ENCODE measurements around the gene CYP2D6.
"Not testable (repeated sequence)": the region's sequence is repeated elsewhere in the genome, so short reads cannot be mapped to it uniquely, and the experiment has no call there.

Gene CYP2D6

DNA sequence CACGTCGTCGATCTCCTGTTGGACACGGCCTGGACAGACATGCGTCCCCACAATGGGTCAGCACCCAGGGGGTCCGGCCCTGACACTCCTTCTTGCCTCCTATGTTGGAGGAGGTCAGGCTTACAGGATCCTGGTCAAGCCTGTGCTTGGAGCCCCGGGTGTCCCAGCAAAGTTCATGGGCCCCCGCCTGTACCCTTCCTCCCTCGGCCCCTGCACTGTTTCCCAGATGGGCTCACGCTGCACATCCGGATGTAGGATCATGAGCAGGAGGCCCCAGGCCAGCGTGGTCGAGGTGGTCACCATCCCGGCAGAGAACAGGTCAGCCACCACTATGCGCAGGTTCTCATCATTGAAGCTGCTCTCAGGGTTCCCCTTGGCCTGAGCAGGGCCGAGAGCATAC is 3.0 kb downstream of the CYP2D6 start:
- H3K4me1 ChIP-seq (ENCODE audit: insufficient read depth, low read length), result no peaks in the 10 kb centered on the region
- no peak overlapping the region for H3K9ac ChIP-seq (ENCODE audit: low read depth, low read length)
- H2AFZ ChIP-seq (ENCODE audit: low read depth, low read length), result no peak overlapping the region
- no peaks in the 10 kb centered on the region for H3K36me3 ChIP-seq (ENCODE audit: insufficient read depth, low read length)
- no peaks in the 10 kb centered on the region for H3K9me3 ChIP-seq (ENCODE audit: insufficient read depth, low read length, severe bottlenecking)
- no peak overlapping the region for H3K4me3 ChIP-seq (ENCODE audit: low read depth in 1 of 2, low read length in 2 of 2)
- no peaks in the 10 kb centered on the region for H4K20me1 ChIP-seq (ENCODE audit: insufficient read depth, low read length)
- no peak for TF ChIP-seq EZH2 (IDR thresholded peaks at IDR 0.05; ENCODE audit: borderline replicate concordance, low read depth, low read length, severe bottlenecking)
- TF ChIP-seq, protein P1, sequence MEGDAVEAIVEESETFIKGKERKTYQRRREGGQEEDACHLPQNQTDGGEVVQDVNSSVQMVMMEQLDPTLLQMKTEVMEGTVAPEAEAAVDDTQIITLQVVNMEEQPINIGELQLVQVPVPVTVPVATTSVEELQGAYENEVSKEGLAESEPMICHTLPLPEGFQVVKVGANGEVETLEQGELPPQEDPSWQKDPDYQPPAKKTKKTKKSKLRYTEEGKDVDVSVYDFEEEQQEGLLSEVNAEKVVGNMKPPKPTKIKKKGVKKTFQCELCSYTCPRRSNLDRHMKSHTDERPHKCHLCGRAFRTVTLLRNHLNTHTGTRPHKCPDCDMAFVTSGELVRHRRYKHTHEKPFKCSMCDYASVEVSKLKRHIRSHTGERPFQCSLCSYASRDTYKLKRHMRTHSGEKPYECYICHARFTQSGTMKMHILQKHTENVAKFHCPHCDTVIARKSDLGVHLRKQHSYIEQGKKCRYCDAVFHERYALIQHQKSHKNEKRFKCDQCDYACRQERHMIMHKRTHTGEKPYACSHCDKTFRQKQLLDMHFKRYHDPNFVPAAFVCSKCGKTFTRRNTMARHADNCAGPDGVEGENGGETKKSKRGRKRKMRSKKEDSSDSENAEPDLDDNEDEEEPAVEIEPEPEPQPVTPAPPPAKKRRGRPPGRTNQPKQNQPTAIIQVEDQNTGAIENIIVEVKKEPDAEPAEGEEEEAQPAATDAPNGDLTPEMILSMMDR (IDR thresholded peaks at IDR 0.05; ENCODE audit: borderline replicate concordance, extremely low read depth, low read length, poor library complexity, severe bottlenecking), result no peak
- no peaks in the 10 kb centered on the region for H3K27me3 ChIP-seq (ENCODE audit: insufficient read depth, low read length, poor library complexity)
- H3K79me2 ChIP-seq (ENCODE audit: insufficient read depth, low read length), result no peaks in the 10 kb centered on the region
- DNase-seq (no peak), ATAC-seq (ENCODE audit: insufficient read depth, low read depth) (no peak)
- no peak overlapping the region for H3K4me2 ChIP-seq (ENCODE audit: insufficient read depth, low read length)
- no peak overlapping the region for H3K27ac ChIP-seq (ENCODE audit: low read length)

DNA sequence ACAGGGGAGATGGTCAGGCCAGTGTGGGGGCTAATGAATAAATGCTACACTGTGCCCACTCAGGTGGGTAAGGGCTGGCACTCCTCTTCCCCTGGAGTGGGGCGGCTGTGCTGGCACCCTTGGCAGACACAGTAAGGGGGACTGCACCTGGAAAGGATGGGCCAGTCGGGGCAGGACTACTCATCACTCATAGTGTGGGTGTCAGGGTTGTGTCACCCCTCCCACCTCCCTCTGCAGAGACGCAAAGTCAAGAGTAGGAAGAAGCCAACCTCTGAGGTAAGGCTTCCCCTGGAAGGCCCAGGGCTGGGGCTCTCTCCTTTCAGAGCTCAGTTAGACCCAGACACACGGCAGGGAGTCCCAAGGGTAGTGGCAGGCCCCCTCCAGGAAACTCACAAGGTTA is 7.1 kb downstream of the CYP2D6 start:
- not testable (repeated sequence) for H3K9me3 ChIP-seq (ENCODE audit: insufficient read depth, low read length, severe bottlenecking); H3K27me3 ChIP-seq (ENCODE audit: insufficient read depth, low read length, poor library complexity); H3K9ac ChIP-seq (ENCODE audit: low read depth, low read length); H4K20me1 ChIP-seq (ENCODE audit: insufficient read depth, low read length); H3K4me3 ChIP-seq (ENCODE audit: low read depth in 1 of 2, low read length in 2 of 2); H3K4me2 ChIP-seq (ENCODE audit: insufficient read depth, low read length); H3K36me3 ChIP-seq (ENCODE audit: insufficient read depth, low read length); DNase-seq; H2AFZ ChIP-seq (ENCODE audit: low read depth, low read length); ATAC-seq (ENCODE audit: insufficient read depth, low read depth); H3K79me2 ChIP-seq (ENCODE audit: insufficient read depth, low read length); H3K27ac ChIP-seq (ENCODE audit: low read length)
- peaks cover 30% of the 10 kb centered on the region for H3K4me1 ChIP-seq (ENCODE audit: insufficient read depth, low read length)

DNA sequence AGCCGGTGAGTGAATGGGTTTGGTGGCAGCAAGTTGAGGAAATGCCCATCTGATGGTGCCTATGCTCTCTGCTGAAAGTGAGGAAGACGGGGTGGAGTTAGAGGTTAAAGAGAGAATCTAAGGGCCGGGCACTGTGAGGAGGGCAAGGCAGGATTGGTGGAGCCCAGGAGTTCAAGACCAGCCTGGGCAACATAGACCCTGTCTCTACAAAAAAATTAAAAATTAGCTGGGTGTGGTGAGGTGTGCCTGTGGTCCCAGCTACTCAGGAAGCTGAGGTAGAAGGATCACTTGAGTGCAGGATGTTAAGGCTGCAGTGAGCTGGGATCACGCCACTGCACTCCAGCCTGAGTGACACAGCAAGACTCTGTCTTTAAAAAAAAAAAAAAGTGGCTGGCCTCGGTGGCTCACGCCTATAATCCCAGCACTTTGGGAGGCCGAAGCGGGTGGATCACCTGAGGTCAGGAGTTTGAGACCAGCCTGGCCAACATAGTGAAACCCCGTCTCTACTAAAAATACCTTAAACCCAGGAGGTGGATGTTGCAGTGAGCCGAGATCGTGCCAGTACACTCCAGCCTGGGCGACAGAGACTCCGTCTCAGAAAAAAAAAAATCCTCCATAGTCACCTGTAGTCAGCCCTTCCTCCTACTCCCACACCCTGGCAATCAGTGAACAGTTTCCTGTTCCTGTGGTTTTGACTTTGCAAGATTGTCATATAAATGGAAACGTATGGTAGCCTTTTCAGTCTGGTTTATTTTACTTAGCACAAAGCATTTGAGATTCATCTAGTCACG is 10.2 kb downstream of the CYP2D6 start:
- peaks cover 12% of the 10 kb centered on the region for H3K9me3 ChIP-seq (ENCODE audit: insufficient read depth, low read length, severe bottlenecking)
- not testable (repeated sequence) for H4K20me1 ChIP-seq (ENCODE audit: insufficient read depth, low read length); H3K27me3 ChIP-seq (ENCODE audit: insufficient read depth, low read length, poor library complexity); H3K36me3 ChIP-seq (ENCODE audit: insufficient read depth, low read length); H3K79me2 ChIP-seq (ENCODE audit: insufficient read depth, low read length)
- H3K4me3 ChIP-seq (ENCODE audit: low read depth in 1 of 2, low read length in 2 of 2), result peak overlapping the region in 1 of 2 experiments; percentile 40; a peak in 2 of 4 replicates
- peak overlapping the region; percentile 39 for H3K9ac ChIP-seq (ENCODE audit: low read depth, low read length)
- peak overlapping the region; percentile 57 for H3K4me2 ChIP-seq (ENCODE audit: insufficient read depth, low read length)
- H2AFZ ChIP-seq (ENCODE audit: low read depth, low read length), result peak overlapping the region; percentile 23
- H3K27ac ChIP-seq (ENCODE audit: low read length), result peak overlapping the region; percentile 58
- ATAC-seq (ENCODE audit: insufficient read depth, low read depth), result peak; percentile 88
- peak; percentile 68 for DNase-seq
- peaks cover 30% of the 10 kb centered on the region for H3K4me1 ChIP-seq (ENCODE audit: insufficient read depth, low read length)

DNA sequence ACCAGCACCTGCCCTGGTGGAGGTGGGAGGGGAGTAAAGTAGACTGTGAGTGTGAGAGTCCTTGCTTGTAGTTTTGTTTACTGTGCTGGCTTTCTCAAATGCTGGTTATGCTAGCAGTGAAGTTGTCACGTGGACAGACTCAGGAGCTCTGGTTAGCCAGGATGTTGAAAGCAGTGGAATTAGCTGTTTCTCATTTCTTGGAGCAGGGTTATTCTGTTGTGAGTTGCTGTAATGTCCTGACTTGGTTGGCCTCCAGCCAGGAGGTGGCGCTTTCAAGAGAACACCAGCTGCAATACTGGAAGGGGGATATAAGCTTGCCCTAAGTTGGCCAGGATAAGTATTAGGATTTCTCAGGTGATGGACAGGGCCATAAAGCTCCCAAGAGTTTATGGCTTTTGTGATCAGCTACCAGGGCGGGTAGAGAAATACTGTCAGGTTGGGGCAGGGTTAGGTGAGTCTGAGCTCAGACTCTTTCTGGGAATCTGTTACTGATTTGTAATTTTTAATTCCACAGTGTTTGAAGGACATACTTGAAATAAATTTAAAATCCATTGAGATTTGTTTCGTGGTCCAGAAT is 13.7 kb downstream of the CYP2D6 start:
- Histone ChIP-seq H3K9me3 (ENCODE audit: insufficient read depth, low read length, severe bottlenecking) (peaks cover 26% of the 10 kb centered on the region), H3K27me3 (ENCODE audit: insufficient read depth, low read length, poor library complexity) (no peaks in the 10 kb centered on the region), H3K36me3 (ENCODE audit: insufficient read depth, low read length) (0 out of 2 replicates have a peak, but pooled peaks cover 2% of the 10 kb centered on the region), H2AFZ (ENCODE audit: low read depth, low read length) (no peak overlapping the region), H3K4me3 (ENCODE audit: low read depth in 1 of 2, low read length in 2 of 2) (no peak overlapping the region), H3K27ac (ENCODE audit: low read length) (no peak overlapping the region), H4K20me1 (ENCODE audit: insufficient read depth, low read length) (no peaks in the 10 kb centered on the region), H3K9ac (ENCODE audit: low read depth, low read length) (no peak overlapping the region), H3K4me2 (ENCODE audit: insufficient read depth, low read length) (no peak overlapping the region), H3K79me2 (ENCODE audit: insufficient read depth, low read length) (no peaks in the 10 kb centered on the region; the same call in 1 of the 2 replicates), H3K4me1 (ENCODE audit: insufficient read depth, low read length) (peaks cover 30% of the 10 kb centered on the region)
- DNase-seq (no peak), ATAC-seq (ENCODE audit: insufficient read depth, low read depth) (no peak)
- TF ChIP-seq, protein P1 (IDR thresholded peaks at IDR 0.05; ENCODE audit: borderline replicate concordance, extremely low read depth, low read length, poor library complexity, severe bottlenecking), result peak; percentile 32
- TF ChIP-seq EZH2 (IDR thresholded peaks at IDR 0.05; ENCODE audit: borderline replicate concordance, low read depth, low read length, severe bottlenecking), result no peak

GRCh38 chr22:42115420-42115830 is 15.2 kb downstream of the CYP2D6 start:
- not testable (repeated sequence) for H4K20me1 ChIP-seq (ENCODE audit: insufficient read depth, low read length); H3K4me2 ChIP-seq (ENCODE audit: insufficient read depth, low read length); H3K27me3 ChIP-seq (ENCODE audit: insufficient read depth, low read length, poor library complexity); H3K27ac ChIP-seq (ENCODE audit: low read length); DNase-seq; H3K4me3 ChIP-seq (ENCODE audit: low read depth in 1 of 2, low read length in 2 of 2); H3K79me2 ChIP-seq (ENCODE audit: insufficient read depth, low read length); ATAC-seq (ENCODE audit: insufficient read depth, low read depth); H3K36me3 ChIP-seq (ENCODE audit: insufficient read depth, low read length); H2AFZ ChIP-seq (ENCODE audit: low read depth, low read length); H3K9ac ChIP-seq (ENCODE audit: low read depth, low read length)
- H3K4me1 ChIP-seq (ENCODE audit: insufficient read depth, low read length), result peaks cover 17% of the 10 kb centered on the region
- peaks cover 26% of the 10 kb centered on the region for H3K9me3 ChIP-seq (ENCODE audit: insufficient read depth, low read length, severe bottlenecking)
